ENCODE data around the gene CELF5. TPM values are rescaled to one million over a fixed set of nuclear protein-coding genes. Genes with fewer than 3 reads are reported as not detected.
A peak's percentile ranks its signal among the peaks of the same experiment; 100 is the strongest.
"Not testable (repeated sequence)": the region's sequence is repeated elsewhere in the genome, so short reads cannot be mapped to it uniquely, and the experiment has no call there.

Gene CELF5
- total RNA-seq, 2 experiments from 2014 or later = not detected

DNA sequence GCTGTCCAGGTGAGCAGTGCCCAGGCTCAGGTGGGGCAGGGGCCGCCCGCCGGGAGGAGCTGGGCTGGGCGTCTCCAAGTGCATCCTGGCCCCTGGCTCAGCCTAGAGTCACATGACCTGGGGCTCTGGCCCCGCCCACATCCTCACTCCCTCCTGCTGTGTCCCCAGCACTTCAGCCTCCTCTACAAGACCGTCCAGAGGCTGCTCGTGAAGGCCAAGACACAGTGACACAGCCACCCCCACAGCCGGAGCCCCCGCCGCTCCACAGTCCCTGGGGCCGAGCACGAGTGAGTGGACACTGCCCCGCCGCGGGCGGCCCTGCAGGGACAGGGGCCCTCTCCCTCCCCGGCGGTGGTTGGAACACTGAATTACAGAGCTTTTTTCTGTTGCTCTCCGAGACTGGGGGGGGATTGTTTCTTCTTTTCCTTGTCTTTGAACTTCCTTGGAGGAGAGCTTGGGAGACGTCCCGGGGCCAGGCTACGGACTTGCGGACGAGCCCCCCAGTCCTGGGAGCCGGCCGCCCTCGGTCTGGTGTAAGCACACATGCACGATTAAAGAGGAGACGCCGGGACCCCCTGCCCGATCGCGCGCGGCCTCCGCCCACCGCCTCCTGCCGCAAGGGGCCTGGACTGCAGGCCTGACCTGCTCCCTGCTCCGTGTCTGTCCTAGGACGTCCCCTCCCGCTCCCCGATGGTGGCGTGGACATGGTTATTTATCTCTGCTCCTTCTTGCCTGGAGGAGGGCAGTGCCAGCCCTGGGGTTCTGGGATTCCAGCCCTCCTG, 16.8 kb upstream of the CELF5 start:
- no peak for DNase-seq

GRCh38 chr19:3208317-3209207, 15.9 kb upstream of the CELF5 start:
- Mint-ChIP-seq H3K4me1 (peaks cover 3% of the 10 kb centered on the region), H3K9me3 (ENCODE audit: low read depth) (no peaks in the 10 kb centered on the region), H3K36me3 (peaks cover 2% of the 10 kb centered on the region), H3K27ac (no peak overlapping the region), H3K4me3 (no peak overlapping the region), H3K27me3 (no peaks in the 10 kb centered on the region)
- ATAC-seq (no peak), DNase-seq (no peak)
- CTCF ChIA-PET = no interaction called here

More for the DNA sequence above, 16.8 kb upstream of the CELF5 start:
- ATAC-seq = no peak
- Mint-ChIP-seq H3K27ac (no peak overlapping the region), H3K9me3 (ENCODE audit: low read depth) (no peaks in the 10 kb centered on the region), H3K4me1 (peaks cover 3% of the 10 kb centered on the region), H3K4me3 (no peak overlapping the region), H3K36me3 (peaks cover 2% of the 10 kb centered on the region), H3K27me3 (no peaks in the 10 kb centered on the region)
- CTCF ChIA-PET = no interaction called here

GRCh38 chr19:3210347-3211017, 14.0 kb upstream of the CELF5 start:
- CTCF ChIA-PET = interaction anchor here (0.9 to 1.4 kb wide), 6 partner anchors 10 to 260 kb away, joined by 3 to 6 read pairs (median 4); partner anchors contain the start of gene CELF5
- Mint-ChIP-seq H3K4me3 (no peak overlapping the region), H3K36me3 (peaks cover 2% of the 10 kb centered on the region), H3K27ac (no peak overlapping the region), H3K9me3 (ENCODE audit: low read depth) (no peaks in the 10 kb centered on the region), H3K4me1 (peaks cover 3% of the 10 kb centered on the region), H3K27me3 (no peaks in the 10 kb centered on the region)
- peak; percentile 78 for DNase-seq
- ATAC-seq = peak; percentile 92

DNA sequence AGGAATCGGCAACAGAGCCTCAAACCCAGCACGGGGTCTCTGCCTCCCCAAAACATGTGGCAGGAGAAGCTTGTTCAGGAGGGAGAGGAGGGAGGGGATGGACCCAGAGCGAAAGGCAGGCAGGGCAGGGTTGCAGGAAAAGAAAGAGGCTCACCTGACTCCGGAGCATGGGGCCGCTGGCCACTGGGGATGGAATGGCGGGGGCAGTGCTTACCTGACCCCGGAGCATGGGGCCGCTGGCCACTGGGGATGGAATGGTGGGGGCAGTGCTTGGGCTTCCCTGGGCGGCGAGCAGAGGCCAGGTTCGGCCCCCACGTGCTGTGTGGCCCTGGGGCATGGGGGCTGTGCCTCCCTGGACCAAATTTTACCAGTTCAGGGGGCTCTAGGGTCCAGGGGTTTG, 13.3 kb upstream of the CELF5 start:
- Mint-ChIP-seq H3K4me3 (no peak overlapping the region), H3K4me1 (peaks cover 3% of the 10 kb centered on the region), H3K9me3 (ENCODE audit: low read depth) (no peaks in the 10 kb centered on the region), H3K27ac (no peak overlapping the region), H3K27me3 (no peaks in the 10 kb centered on the region), H3K36me3 (no peaks in the 10 kb centered on the region)
- CTCF ChIA-PET = interaction anchor here (0.7 to 1.4 kb wide), 4 partner anchors 9 to 248 kb away, joined by 3 to 6 read pairs (median 4); partner anchors contain the start of gene CELF5
- no peak for ATAC-seq
- no peak for DNase-seq

DNA sequence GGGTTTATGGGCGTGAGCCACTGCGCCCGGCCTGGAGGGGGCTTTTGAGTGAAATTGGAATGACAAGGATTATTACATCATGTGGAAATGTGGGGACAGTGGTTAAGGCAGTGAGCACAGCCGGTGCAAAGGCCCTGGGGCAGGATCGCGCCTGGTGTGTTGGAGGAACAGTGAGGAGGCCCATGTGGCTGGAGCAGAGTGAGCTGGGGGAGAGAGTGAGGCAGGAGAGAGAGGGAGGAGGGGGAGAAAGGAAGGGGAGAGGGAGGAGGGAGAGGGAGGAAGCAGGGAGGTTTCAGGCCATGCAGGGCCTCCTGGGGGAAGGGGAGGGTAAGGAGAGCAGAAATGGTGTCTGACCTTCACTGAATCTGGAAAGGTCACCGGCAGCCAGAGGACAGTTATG, 11.3 kb upstream of the CELF5 start:
- Mint-ChIP-seq H3K36me3 (peaks cover 2% of the 10 kb centered on the region), H3K27me3 (no peaks in the 10 kb centered on the region), H3K9me3 (ENCODE audit: low read depth) (no peaks in the 10 kb centered on the region), H3K4me3 (no peak overlapping the region), H3K4me1 (peaks cover 3% of the 10 kb centered on the region), H3K27ac (no peak overlapping the region)
- CTCF ChIA-PET = no interaction called here
- DNase-seq = no peak
- no peak for ATAC-seq

GRCh38 chr19:3216874-3217273, 7.6 kb upstream of the CELF5 start:
- CTCF ChIA-PET = no interaction called here
- no peak overlapping the region for H3K27ac Mint-ChIP-seq
- H3K36me3 Mint-ChIP-seq = peaks cover 2% of the 10 kb centered on the region
- no peaks in the 10 kb centered on the region for H3K9me3 Mint-ChIP-seq (ENCODE audit: low read depth)
- ATAC-seq = no peak
- no peak overlapping the region for H3K4me3 Mint-ChIP-seq
- no peaks in the 10 kb centered on the region for H3K27me3 Mint-ChIP-seq
- H3K4me1 Mint-ChIP-seq = no peaks in the 10 kb centered on the region
- DNase-seq = no peak

GRCh38 chr19:3220576-3220975, 3.9 kb upstream of the CELF5 start:
- Mint-ChIP-seq H3K4me3 (no peak overlapping the region), H3K27ac (no peak overlapping the region), H3K27me3 (peaks cover 5% of the 10 kb centered on the region), H3K4me1 (no peaks in the 10 kb centered on the region), H3K9me3 (ENCODE audit: low read depth) (no peaks in the 10 kb centered on the region), H3K36me3 (peaks cover 2% of the 10 kb centered on the region)
- ATAC-seq (no peak), DNase-seq (no peak)
- CTCF ChIA-PET = no interaction called here

GRCh38 chr19:3221576-3221975, 2.9 kb upstream of the CELF5 start:
- H3K9me3 Mint-ChIP-seq (ENCODE audit: low read depth); H3K4me3 Mint-ChIP-seq; DNase-seq; H3K4me1 Mint-ChIP-seq; ATAC-seq; H3K36me3 Mint-ChIP-seq; H3K27ac Mint-ChIP-seq: not testable (repeated sequence)
- CTCF ChIA-PET = interaction anchor here (1.4 kb wide), 1 partner anchor 11 kb away, joined by 4 read pairs; no protein-coding TSS in a partner anchor
- peaks cover 12% of the 10 kb centered on the region for H3K27me3 Mint-ChIP-seq

- H3K27me3 Mint-ChIP-seq = peaks cover 22% of the 10 kb centered on the region
- no peak for ATAC-seq
- DNase-seq = no peak
- no peaks in the 10 kb centered on the region for H3K4me1 Mint-ChIP-seq
- CTCF ChIA-PET = interaction anchor here (1.2 to 1.4 kb wide), 2 partner anchors 13 to 574 kb away, joined by 3 to 4 read pairs; no protein-coding TSS in a partner anchor
- H3K9me3 Mint-ChIP-seq (ENCODE audit: low read depth) = no peaks in the 10 kb centered on the region
- no peak overlapping the region for H3K27ac Mint-ChIP-seq
- H3K36me3 Mint-ChIP-seq = no peaks in the 10 kb centered on the region
- no peak overlapping the region for H3K4me3 Mint-ChIP-seq
These were observed 1.8 kb upstream of the CELF5 start for GRCh38 chr19:3222709-3223108.

DNA sequence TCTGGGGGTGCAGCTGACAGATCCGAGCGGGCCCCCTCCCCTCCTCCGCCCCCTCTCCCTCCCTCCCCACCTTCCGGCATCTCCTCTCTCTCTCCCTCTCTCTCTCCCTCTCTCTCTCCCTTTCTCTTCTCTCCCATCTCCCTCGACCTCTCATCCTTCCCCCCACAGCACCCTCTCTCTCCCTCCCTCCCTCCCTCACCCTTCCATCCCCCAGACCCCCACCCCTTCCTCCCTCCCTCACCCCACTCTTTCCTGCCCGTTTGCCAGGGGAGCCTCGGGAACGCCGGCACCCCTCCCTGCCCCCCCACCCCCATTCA, 666 bp downstream of the CELF5 start:
- ATAC-seq (no peak), DNase-seq (no peak)
- Mint-ChIP-seq H3K4me1 (no peaks in the 10 kb centered on the region), H3K36me3 (no peaks in the 10 kb centered on the region), H3K27ac (no peak overlapping the region), H3K4me3 (no peak overlapping the region), H3K27me3 (peaks cover 35% of the 10 kb centered on the region), H3K9me3 (ENCODE audit: low read depth) (no peaks in the 10 kb centered on the region)
- CTCF ChIA-PET = interaction anchor here (0.8 to 1.1 kb wide), 3 partner anchors 9 to 50 kb away, joined by 3 read pairs; no protein-coding TSS in a partner anchor

DNA sequence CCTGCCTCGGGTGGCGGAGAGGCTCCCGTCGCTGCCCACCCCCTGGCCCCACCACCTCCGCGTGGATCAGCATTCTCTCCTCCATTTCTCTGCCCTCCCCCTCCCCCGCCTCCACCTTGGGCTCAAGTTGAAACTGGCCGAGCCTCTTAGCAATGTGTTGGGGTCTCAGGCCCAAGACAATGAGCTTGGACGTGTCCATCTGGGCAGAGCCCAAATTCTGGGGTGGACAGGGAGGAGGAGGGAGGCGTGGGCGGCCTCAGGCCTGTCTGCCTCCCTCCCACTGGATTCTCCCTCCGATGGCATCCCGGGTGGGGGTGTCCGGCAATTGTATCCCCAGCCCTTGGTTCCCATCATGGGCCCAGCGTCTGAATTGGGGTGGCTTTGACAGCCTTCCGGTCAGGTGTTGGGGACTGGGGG, 1.2 kb downstream of the CELF5 start:
- H3K9me3 Mint-ChIP-seq (ENCODE audit: low read depth) = no peaks in the 10 kb centered on the region
- peaks cover 35% of the 10 kb centered on the region for H3K27me3 Mint-ChIP-seq
- ATAC-seq (no peak), DNase-seq (no peak)
- no peak overlapping the region for H3K27ac Mint-ChIP-seq
- H3K36me3 Mint-ChIP-seq = no peaks in the 10 kb centered on the region
- CTCF ChIA-PET = no interaction called here
- H3K4me1 Mint-ChIP-seq = no peaks in the 10 kb centered on the region
- no peak overlapping the region for H3K4me3 Mint-ChIP-seq

GRCh38 chr19:3227054-3227626, 2.7 kb downstream of the CELF5 start:
- no peak for DNase-seq
- ATAC-seq = no peak
- no peak overlapping the region for H3K4me3 Mint-ChIP-seq
- CTCF ChIA-PET = no interaction called here
- H3K27me3 Mint-ChIP-seq = peaks cover 35% of the 10 kb centered on the region
- H3K27ac Mint-ChIP-seq = no peak overlapping the region
- no peaks in the 10 kb centered on the region for H3K36me3 Mint-ChIP-seq
- no peaks in the 10 kb centered on the region for H3K9me3 Mint-ChIP-seq (ENCODE audit: low read depth)
- H3K4me1 Mint-ChIP-seq = no peaks in the 10 kb centered on the region

GRCh38 chr19:3229346-3229743, 4.9 kb downstream of the CELF5 start:
- Mint-ChIP-seq H3K36me3 (no peaks in the 10 kb centered on the region), H3K4me1 (no peaks in the 10 kb centered on the region), H3K9me3 (ENCODE audit: low read depth) (no peaks in the 10 kb centered on the region), H3K4me3 (no peak overlapping the region), H3K27ac (no peak overlapping the region), H3K27me3 (peaks cover 30% of the 10 kb centered on the region)
- no peak for ATAC-seq
- no peak for DNase-seq
- CTCF ChIA-PET = interaction anchor here (0.5 to 0.9 kb wide), 2 partner anchors 76 to 200 kb away, joined by 3 to 4 read pairs; no protein-coding TSS in a partner anchor

Data from activated CD8-positive, alpha-beta memory T cell treated with anti-CD3 and anti-CD28 coated beads, Interleukin-2, amount 10 ng/mL, durations not matched to agents 7 days and 5 days (primary cell).